BLaER1 treated with 17β-estradiol and CSF1 and Interleukin-3, amounts not matched to agents 10 nM and 100 nM (cell line): Measurements from ENCODE around the gene KNTC1.
"Not testable (repeated sequence)": the region's sequence is repeated elsewhere in the genome, so short reads cannot be mapped to it uniquely, and the experiment has no call there.

Experiments
- H3K27ac ChIP-seq, 11 experiments: shearing (Covaris generic); formaldehyde crosslinking; 2 replicates each; pipeline ENCODE4 v1.8.1; 2022
- H3K27me3 ChIP-seq, 11 experiments: shearing (Covaris generic); formaldehyde crosslinking; 2 replicates each; pipeline ENCODE4 v1.8.1; 2022
- H3K36me3 ChIP-seq, 11 experiments: shearing (Covaris generic); formaldehyde crosslinking; 2 replicates each; pipeline ENCODE4 v1.8.1; 2022
- H3K4me1 ChIP-seq, 10 experiments: shearing (Covaris generic); formaldehyde crosslinking; 2 replicates each; pipeline ENCODE4 v1.8.1; 2022
- H3K4me2 ChIP-seq, 11 experiments: shearing (Covaris generic); formaldehyde crosslinking; 2 replicates each; pipeline ENCODE4 v1.8.1; 2022
- H3K4me3 ChIP-seq, 10 experiments: shearing (Covaris generic); formaldehyde crosslinking; 2 replicates each; pipeline ENCODE4 v1.8.1; 2022
- H3K9ac ChIP-seq, 11 experiments: shearing (Covaris generic); formaldehyde crosslinking; 2 replicates each; pipeline ENCODE4 v1.8.1; 2022
- H3K9me3 ChIP-seq, 11 experiments: shearing (Covaris generic); formaldehyde crosslinking; replicated peaks in 1 of 11; 2 replicates each; pipeline ENCODE4 v1.8.1; 2022
- H4K20me1 ChIP-seq, 11 experiments: shearing (Covaris generic); formaldehyde crosslinking; 2 replicates each; pipeline ENCODE4 v1.8.1; 2022
- Cebpa-rat ChIP-seq, 11 experiments: shearing (Covaris generic); IDR thresholded peaks; 2 replicates each; pipeline ENCODE4 v1.8.1; 2022

Gene KNTC1

DNA sequence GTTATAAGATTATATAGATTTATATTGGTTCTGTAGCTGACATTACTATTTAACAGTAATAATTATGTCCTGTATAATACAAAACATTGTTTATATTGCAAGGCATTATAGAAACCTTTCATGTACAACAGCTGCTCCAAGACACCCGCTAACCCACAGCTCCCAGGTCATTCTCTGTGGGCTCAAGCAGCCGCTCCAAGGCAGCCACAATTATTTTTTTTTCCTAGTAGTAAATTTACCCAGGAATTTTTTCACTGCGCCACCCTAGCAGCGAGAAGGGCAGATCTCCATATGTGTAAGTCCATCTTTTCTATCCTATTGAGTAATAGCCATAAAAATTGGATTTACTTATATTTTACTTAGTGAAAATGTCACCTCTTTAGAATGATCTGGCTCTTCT is 36.3 kb downstream of the KNTC1 start:
- H3K4me2 ChIP-seq = no peak overlapping the region
- H3K4me1 ChIP-seq = no peaks in the 10 kb centered on the region
- no peak for TF ChIP-seq Cebpa-rat (IDR thresholded peaks at IDR 0.05)
- no peak overlapping the region for H3K9ac ChIP-seq
- peaks cover 37 to 100% (median 97%) of the 10 kb centered on the region in 11 experiments for H3K36me3 ChIP-seq
- H3K9me3 ChIP-seq = peaks cover 0 to 9% (median 9%) of the 10 kb centered on the region in 11 experiments; a peak in 11 of 22 replicates
- H3K27ac ChIP-seq = no peak overlapping the region
- no peak overlapping the region for H3K4me3 ChIP-seq
- H4K20me1 ChIP-seq = no peaks in the 10 kb centered on the region; a peak in 1 of 22 replicates
- H3K27me3 ChIP-seq = no peaks in the 10 kb centered on the region

DNA sequence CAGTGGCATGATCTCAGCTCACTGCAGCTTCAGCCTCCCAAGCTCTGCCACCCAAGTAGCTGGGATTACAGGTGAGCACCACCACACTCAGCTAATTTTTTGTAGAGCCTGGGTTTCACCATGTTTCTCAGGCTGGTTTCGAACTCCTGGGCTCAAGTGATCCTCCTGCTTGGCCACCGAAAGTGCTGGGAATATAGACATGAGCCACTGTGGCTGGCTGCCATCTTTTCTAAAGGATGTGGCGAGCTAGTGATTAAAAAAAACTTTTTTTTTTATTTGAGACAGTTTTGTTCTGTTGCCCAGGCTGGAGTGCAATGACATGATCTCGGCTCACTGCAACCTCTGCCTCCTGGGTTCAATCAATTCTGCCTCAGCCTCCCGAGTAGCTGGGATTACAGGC is 39.8 kb downstream of the KNTC1 start:
- not testable (repeated sequence) for H4K20me1 ChIP-seq, H3K9me3 ChIP-seq, H3K27me3 ChIP-seq, H3K4me2 ChIP-seq, H3K4me3 ChIP-seq, H3K4me1 ChIP-seq, H3K27ac ChIP-seq, H3K9ac ChIP-seq
- peaks cover 52 to 100% (median 99%) of the 10 kb centered on the region in 11 experiments for H3K36me3 ChIP-seq

DNA sequence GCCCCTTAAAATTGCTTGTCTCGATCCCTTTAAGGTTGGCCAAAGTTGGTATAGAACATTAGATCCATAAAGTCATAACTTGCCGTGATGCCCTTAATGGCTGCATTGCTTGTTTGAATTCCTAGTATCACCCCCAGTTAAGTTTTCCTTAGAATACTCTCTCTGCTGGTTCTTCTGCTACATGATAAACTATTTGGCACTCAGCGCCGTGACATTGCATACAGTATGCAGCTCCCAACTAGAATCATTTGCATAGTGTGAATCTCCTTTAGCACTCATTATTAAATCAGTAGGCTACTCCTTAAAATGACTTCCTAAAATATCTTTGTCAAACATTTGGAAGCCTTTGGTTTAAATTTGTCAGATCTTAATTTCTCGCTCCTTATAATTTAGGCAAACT is 42.2 kb downstream of the KNTC1 start:
- Histone ChIP-seq H3K4me3 (no peak overlapping the region), H3K27ac (no peak overlapping the region), H3K27me3 (no peaks in the 10 kb centered on the region), H3K4me2 (no peak overlapping the region), H3K9me3 (no peaks in the 10 kb centered on the region), H4K20me1 (no peaks in the 10 kb centered on the region; a peak in 1 of 22 replicates), H3K9ac (no peak overlapping the region), H3K36me3 (peaks cover 54 to 100% (median 97%) of the 10 kb centered on the region in 11 experiments), H3K4me1 (no peaks in the 10 kb centered on the region)
- TF ChIP-seq Cebpa-rat (IDR thresholded peaks at IDR 0.05) = no peak

DNA sequence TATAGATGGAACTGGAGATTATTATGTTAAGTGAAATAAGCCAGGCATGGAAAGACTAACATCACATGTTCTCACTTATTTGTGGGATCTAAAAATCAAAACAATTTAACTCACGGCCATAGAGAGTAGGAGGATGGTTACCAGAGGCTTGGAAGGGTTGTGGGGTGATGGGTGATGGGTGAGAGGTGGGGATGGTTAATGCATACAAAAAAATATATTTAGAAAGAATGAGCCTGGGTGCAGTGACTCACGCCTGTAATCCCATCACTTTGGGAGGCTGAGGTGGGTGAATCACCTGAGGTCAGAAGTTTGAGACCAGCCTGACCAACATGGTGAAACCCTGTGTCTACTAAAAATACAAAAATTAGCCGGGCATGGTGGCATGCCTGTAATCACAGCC is 43.0 kb downstream of the KNTC1 start:
- not testable (repeated sequence) for H3K4me1 ChIP-seq, H3K9ac ChIP-seq, H3K4me2 ChIP-seq, H4K20me1 ChIP-seq, H3K4me3 ChIP-seq, H3K27me3 ChIP-seq, H3K27ac ChIP-seq, H3K9me3 ChIP-seq
- peaks cover 61 to 100% (median 98%) of the 10 kb centered on the region in 11 experiments for H3K36me3 ChIP-seq

DNA sequence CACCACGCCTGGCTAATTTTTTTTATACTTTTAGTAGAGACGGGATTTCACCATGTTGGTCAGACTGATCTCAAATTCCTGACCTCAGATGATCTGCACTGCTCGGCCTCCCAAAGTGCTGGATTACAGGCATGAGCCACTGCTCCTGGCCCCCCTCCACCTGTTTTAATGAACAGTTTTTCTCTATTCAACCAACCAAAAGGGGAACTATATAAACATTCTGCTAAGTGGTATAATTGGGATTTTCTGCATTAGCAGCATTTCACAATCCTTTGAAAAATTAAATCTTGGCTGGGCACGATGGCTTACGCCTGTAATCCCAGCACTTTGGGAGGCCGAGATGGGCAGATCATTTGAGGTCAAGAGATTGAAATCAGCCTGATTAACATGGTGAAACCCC is 44.8 kb downstream of the KNTC1 start:
- no peaks in the 10 kb centered on the region; a peak in 1 of 22 replicates for H4K20me1 ChIP-seq
- H3K4me1 ChIP-seq = no peaks in the 10 kb centered on the region
- H3K4me3 ChIP-seq = no peak overlapping the region
- H3K36me3 ChIP-seq = peaks cover 70 to 100% (median 98%) of the 10 kb centered on the region in 11 experiments
- H3K9ac ChIP-seq = no peak overlapping the region
- no peaks in the 10 kb centered on the region for H3K27me3 ChIP-seq
- no peak for TF ChIP-seq Cebpa-rat (IDR thresholded peaks at IDR 0.05)
- no peak overlapping the region for H3K27ac ChIP-seq
- no peak overlapping the region for H3K4me2 ChIP-seq
- no peaks in the 10 kb centered on the region for H3K9me3 ChIP-seq

DNA sequence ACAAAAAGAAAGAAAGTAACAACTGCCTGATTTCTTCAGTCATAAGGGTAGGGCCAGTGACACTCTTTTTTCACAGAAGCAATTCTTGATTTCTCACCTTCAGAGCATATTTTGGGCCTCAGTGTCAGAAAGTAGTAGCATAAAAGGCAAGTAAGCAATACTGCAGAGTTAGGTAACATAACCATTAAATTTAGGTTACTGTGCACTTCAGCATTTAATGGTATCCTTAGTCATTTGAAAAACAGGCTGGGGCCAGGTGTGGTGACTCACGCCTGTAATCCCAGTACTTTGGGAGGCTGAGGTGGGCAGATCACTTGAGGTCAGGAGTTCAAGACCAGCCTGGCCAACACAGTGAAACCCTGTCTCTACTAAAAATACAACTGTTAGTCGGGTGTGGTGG is 56.2 kb downstream of the KNTC1 start:
- H3K27ac ChIP-seq, H4K20me1 ChIP-seq, H3K4me2 ChIP-seq, H3K4me1 ChIP-seq, H3K9ac ChIP-seq, H3K9me3 ChIP-seq, H3K27me3 ChIP-seq, H3K4me3 ChIP-seq: not testable (repeated sequence)
- peaks cover 76 to 100% (median 97%) of the 10 kb centered on the region in 11 experiments for H3K36me3 ChIP-seq

DNA sequence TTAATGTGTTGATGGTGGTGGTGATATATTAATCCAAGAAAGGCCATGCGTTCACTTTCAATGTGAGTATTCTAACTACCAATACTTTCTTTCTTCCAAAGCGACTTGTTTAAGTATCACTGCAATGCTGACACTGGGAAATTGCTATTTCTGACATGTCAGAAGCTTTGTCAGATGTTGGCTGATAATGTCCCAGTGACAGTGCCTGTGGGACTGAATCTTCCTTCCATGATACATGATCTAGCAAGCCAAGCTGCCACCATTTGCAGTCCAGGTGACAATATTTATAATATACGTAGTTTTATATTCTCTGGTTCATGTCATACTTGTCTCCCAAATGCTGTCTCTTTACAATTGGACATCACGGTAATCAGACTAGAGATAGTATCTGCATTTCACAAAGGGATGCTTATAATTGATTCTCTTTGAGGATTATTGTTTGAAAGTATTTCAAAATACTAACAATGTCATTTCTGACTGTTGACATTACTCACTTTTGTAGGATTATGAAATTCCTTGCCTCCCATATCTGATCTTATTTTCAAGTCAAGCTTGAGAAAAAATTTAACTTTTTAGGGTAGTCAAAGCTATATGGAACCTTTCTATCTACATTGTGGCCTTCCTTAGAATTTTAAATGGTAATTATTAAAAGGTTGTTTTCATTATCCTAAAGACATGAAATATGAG is 57.3 kb downstream of the KNTC1 start:
- Histone ChIP-seq H3K27ac (no peak overlapping the region), H4K20me1 (no peaks in the 10 kb centered on the region), H3K4me2 (no peak overlapping the region), H3K9ac (no peak overlapping the region), H3K36me3 (peaks cover 73 to 100% (median 97%) of the 10 kb centered on the region in 11 experiments), H3K4me1 (no peaks in the 10 kb centered on the region), H3K27me3 (no peaks in the 10 kb centered on the region), H3K4me3 (no peak overlapping the region), H3K9me3 (no peaks in the 10 kb centered on the region)
- TF ChIP-seq Cebpa-rat (IDR thresholded peaks at IDR 0.05) = no peak

DNA sequence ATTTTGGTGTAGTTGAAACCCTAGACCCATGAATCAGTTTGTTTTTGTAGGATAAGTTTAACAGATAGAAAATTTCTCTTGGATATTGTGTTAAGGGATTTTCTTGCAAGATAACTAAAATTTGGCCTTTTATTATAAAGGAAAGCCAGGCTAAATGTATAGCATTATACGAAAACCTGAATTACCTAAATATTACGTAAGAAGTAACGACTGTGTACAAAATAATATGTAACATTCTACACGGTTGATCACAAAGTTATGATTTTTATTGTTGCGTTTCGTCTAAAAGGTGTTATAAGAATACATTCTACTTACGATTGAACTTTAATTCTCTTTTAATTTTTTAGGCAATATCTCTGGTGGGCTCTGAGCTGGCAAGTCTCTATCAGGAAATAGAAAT is 63.9 kb downstream of the KNTC1 start:
- H3K36me3 ChIP-seq = peaks cover 57 to 100% (median 91%) of the 10 kb centered on the region in 11 experiments
- no peaks in the 10 kb centered on the region; a peak in 1 of 22 replicates for H4K20me1 ChIP-seq
- H3K27ac ChIP-seq = no peak overlapping the region
- H3K9me3 ChIP-seq = no peaks in the 10 kb centered on the region
- H3K4me3 ChIP-seq = no peak overlapping the region
- H3K4me1 ChIP-seq = no peaks in the 10 kb centered on the region
- H3K4me2 ChIP-seq = no peak overlapping the region
- TF ChIP-seq Cebpa-rat (IDR thresholded peaks at IDR 0.05) = no peak; a peak in 1 of 22 replicates
- no peak overlapping the region for H3K9ac ChIP-seq
- no peaks in the 10 kb centered on the region for H3K27me3 ChIP-seq

DNA sequence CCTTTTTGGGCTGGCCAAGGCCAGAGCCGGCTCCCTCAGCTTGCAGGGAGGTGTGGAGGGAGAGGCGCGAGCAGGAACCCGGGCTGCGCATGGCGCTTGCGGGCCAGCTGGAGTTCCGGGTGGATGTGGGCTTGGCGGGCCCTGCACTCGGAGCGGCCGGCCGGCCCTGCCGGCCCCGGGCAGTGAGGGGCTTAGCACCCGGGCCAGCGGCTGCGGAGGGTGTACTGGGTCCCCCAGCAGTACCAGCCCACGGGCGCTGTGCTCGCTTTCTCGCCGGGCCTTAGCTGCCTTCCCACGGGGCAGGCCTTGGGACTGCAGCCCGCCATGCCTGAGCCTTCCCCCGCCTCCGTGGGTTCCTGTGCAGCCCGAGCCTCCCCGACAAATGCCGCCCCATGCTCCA is 64.9 kb downstream of the KNTC1 start:
- not testable (repeated sequence) for H4K20me1 ChIP-seq, H3K9ac ChIP-seq, H3K4me2 ChIP-seq, H3K9me3 ChIP-seq, H3K4me1 ChIP-seq, H3K4me3 ChIP-seq, H3K27me3 ChIP-seq, H3K27ac ChIP-seq
- peaks cover 47 to 100% (median 90%) of the 10 kb centered on the region in 11 experiments for H3K36me3 ChIP-seq

DNA sequence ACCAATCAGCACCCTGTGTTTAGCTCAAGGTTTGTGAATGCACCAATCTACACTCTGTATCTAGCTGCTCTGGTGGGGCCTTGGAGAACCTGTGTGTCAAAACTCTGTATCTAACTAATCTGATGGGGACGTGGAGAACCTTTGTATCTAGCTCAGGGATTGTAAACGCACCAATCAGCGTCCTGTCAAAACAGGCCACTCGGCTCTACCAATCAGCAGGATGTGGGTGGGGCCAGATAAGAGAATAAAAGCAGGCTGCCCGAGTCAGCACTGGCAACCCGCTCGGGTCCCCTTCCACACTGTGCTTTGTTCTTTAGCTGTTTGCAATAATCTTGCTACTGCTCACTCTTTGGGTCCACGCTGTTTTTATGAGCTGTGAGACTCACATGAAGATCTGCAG is 65.5 kb downstream of the KNTC1 start:
- not testable (repeated sequence) for H3K9ac ChIP-seq, H3K9me3 ChIP-seq, H3K4me2 ChIP-seq, H3K4me1 ChIP-seq, H3K27ac ChIP-seq, H4K20me1 ChIP-seq, H3K4me3 ChIP-seq, H3K27me3 ChIP-seq
- H3K36me3 ChIP-seq = peaks cover 43 to 100% (median 91%) of the 10 kb centered on the region in 11 experiments
